ENCODE data around the gene NRIP1.

- TF ChIP-seq POLR2A (IDR thresholded peaks at IDR 0.05; ENCODE audit: low read depth, low read length) (no peak), POLR2AphosphoS5 (IDR thresholded peaks at IDR 0.05; ENCODE audit: low read depth, low read length) (no peak), TAF1 (IDR thresholded peaks at IDR 0.05; ENCODE audit: borderline replicate concordance, low read depth, low read length) (no peak)
These were observed 66.5 kb downstream of the NRIP1 start for GRCh38 chr21:14998336-14998735.

Data from GM12892 (cell line).